Glomerular visceral epithelial cell (primary cell): Measurements from ENCODE around the gene ZAR1L.
"Not testable (repeated sequence)": the region's sequence is repeated elsewhere in the genome, so short reads cannot be mapped to it uniquely, and the experiment has no call there.

ENCODE experiments used
- DNase-seq: peaks from one replicate; pipeline ENCODE4 v3.0.0-alpha.2; 2016; ENCODE audit errors: extremely low spot score

ZAR1L gene, protein sequence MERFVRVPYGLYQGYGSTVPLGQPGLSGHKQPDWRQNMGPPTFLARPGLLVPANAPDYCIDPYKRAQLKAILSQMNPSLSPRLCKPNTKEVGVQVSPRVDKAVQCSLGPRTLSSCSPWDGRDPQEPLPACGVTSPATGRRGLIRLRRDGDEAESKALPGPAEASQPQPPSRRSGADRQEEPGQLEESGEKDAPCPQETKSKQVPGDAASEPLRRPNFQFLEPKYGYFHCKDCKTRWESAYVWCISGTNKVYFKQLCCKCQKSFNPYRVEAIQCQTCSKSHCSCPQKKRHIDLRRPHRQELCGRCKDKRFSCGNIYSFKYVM

GRCh38 chr13:32315238-32316027 is at the start of gene ZAR1L, which contains the start of gene BRCA2:
ZAR1L (minus strand) TSS chr13:32315363; CDS start chr13:32311925, 3,438 bp downstream.
BRCA2 (plus strand) TSS chr13:32315508; CDS start chr13:32316461, 953 bp downstream.
- DNase-seq: peak; percentile 91

GRCh38 chr13:32362574-32362973 is 47.4 kb upstream of the ZAR1L start:
- DNase-seq: no peak

DNA sequence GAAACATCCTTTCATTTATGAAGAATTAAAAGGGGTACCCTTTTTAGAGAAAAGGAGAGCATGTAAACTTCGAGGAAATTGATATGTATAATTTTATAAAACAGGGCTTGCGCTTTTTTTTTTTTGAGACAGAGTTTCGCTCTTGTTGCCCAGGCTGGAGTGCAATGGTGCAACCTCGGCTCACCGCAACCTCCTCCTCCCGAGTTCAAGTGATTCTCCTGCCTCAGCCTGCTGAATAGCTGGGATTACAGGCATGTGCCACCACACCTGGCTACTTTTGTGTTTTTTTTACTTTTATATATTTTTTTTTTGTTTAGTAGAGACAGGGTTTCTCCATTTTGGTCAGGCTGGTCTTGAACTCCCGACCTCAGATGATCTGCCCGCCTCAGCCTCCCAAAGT is 40.8 kb upstream of the ZAR1L start:
- DNase-seq: not testable (repeated sequence)

- no peak for DNase-seq
Measured at GRCh38 chr13:32354040-32354439, 38.9 kb upstream of the ZAR1L start.

DNA sequence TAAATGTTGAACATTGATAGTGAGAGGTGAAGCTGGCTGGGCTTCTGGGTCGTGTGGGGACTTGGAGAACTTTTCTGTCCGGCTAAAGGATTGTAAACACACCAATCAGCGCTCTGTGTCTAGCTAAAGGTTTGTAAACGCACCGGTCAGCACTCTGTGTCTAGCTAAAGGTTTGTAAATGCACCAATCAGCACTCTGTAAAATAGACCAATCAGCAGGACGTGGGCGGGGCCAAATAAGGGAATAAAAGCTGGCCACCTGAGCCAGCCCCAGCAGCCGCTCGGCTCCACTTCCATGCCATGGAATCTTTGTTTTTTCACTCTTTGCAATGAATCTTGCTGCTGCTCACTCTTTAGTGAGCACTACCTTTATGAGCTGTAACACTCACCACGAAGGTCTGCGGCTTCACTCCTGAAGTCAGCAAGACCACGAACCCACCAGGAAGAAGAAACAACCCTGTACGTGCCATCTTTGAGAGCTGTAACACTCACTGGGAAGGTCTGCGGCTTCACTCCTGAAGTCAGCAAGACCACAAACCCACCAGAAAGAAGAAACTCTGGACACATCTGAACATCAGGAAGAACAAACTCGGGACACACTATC is 35.8 kb upstream of the ZAR1L start:
- DNase-seq: not testable (repeated sequence)

DNA sequence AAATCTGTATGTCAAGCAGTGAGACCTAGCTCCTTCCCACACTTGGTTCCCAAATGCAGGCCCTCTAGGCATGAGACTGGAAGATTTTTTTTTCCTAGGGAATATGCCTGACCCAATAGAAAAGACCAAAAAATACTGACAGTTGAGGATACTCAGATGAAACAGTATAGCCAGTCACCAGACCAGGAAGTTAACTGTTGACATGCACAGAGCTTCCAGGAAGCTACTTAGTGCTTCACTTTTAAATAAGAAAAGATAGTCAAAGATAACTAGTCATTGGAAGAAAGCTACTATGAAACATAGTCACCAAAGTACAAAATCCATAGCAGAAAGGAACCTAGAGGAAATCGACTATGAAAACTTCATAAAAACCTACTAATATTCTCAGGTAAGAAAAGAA is 32.5 kb upstream of the ZAR1L start:
- DNase-seq: no peak

GRCh38 chr13:32340914-32341313 is 25.8 kb upstream of the ZAR1L start:
- DNase-seq: no peak

- no peak for DNase-seq
Measured at GRCh38 chr13:32334671-32335070, 19.5 kb upstream of the ZAR1L start.

GRCh38 chr13:32330441-32330840 is 15.3 kb upstream of the ZAR1L start:
- DNase-seq: no peak

DNA sequence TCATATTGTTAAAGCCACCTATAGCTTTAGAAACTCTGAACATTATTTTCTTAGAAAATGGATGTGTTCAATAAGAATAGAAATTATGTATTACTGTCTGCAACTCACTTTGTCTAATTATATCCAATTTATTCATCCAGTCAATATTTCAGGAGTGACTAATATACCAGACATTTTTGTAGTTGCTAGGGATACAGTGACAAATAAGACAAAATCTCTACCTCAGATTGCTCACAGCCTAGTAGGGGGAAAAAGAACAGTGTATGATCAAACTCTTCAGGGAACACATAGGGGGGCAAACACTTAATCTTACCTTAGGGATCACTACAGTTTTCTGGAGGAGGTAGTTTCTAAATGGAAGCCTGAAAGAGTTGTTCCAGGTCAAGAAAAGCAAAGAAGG is 8.7 kb upstream of the ZAR1L start:
- DNase-seq: peak; percentile 30

GRCh38 chr13:32320528-32320927 is 5.4 kb upstream of the ZAR1L start:
- no peak for DNase-seq

GRCh38 chr13:32317716-32318465 is 2.7 kb upstream of the ZAR1L start:
- DNase-seq: no peak

DNA sequence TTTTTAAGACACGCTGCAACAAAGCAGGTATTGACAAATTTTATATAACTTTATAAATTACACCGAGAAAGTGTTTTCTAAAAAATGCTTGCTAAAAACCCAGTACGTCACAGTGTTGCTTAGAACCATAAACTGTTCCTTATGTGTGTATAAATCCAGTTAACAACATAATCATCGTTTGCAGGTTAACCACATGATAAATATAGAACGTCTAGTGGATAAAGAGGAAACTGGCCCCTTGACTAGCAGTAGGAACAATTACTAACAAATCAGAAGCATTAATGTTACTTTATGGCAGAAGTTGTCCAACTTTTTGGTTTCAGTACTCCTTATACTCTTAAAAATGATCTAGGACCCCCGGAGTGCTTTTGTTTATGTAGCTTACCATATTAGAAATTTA is 1.3 kb upstream of the ZAR1L start:
- DNase-seq: no peak

GRCh38 chr13:32316028-32316339 is 821 bp upstream of the ZAR1L start:
- no peak for DNase-seq

- peak; percentile 49 for DNase-seq
Measured at GRCh38 chr13:32314271-32315237, 609 bp downstream of the ZAR1L start.

- DNase-seq: no peak
Measured at GRCh38 chr13:32311188-32311897, 3.8 kb downstream of the ZAR1L start.

GRCh38 chr13:32310134-32310706 is 4.9 kb downstream of the ZAR1L start:
- peak; percentile 51 for DNase-seq

DNA sequence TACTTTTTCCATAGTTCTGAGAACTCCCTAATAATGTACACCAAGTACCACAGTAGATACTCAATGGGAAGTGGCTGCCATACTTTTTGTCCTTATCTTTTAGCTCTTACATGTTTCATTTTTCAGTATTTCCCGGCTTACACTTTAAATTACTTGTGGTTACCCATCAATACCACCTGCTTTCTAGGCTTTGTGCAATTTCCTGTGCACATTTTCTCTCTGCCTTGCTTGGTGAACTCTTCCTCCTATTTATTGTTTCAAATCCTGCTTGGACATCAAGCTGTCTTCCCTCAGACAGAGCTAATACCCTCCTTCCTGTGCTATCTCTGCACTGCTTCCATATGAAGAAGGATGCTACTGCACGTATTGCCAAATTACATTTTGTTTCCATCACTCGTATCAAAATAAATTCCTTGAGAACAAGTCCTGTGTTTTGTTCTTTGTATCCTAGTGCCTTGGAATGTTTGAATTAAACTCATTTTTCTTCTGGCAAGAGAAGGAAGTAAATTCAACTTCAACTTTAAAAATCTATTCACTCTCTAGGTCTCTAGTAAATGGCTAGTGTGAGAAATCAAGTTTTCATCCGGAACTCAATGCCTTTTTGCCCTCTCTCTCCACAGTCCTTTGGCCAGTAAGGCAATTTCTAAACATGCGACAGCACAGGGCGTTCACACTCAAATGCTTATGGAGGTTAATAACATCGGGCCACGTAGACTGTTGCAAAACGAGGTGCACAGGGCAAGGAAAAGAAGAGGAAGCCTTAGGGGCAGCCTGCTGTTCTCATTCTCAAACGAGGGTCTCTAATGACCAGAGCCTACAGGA is 5.6 kb downstream of the ZAR1L start:
- no peak for DNase-seq

GRCh38 chr13:32305646-32306045 is 9.5 kb downstream of the ZAR1L start:
- DNase-seq: no peak
